GM21576 (cell line): Measurements from ENCODE around the gene SYP.

Experiments used
- ATAC-seq: cut with Tn5 transposase; IDR thresholded peaks from one replicate; pipeline ENCODE4 v1.9.1; 2021; ENCODE audit warnings: mild to moderate bottlenecking, moderate library complexity; ENCODE audit not compliant: unreplicated experiment

The SYP gene

DNA sequence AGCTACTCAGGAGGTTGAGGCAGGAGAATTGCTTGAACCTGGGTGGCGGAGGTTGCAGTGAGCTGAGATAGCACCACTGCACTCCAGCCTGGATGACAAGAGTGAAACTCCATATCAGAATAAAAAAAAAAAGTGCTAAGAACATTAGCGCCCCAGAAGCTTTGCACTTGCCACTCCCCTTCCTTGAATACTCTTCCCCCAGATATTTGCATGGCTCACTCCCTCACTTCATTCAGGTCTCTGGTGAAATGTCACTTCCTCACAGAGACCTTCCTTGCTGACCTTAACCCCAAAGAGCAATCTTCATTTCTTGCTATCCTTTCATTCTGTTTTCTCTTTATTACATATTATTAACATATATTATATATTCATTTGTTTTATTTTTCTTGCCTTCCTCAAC lies 21.9 kb upstream of the SYP start:
- ATAC-seq, result no peak

DNA sequence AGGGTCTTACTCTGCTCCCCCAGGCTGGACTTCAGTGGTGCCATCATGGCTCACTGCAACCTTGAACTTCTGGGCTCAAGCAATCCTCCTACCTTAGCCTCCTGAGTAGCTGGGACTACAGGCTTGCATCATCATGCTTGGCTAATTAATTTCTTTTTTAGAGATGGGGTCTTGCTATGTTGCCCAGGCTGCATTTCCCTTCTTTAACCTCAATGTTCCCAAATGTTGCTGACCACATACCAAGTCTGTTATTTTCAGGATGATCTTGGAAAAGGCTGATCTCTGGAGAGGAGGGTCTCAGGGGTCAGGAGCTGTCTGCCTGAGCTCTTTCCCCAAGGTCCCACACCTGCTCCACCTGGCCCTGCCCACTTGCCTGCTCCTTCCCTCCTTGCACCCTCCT lies 20.1 kb upstream of the SYP start:
- no peak for ATAC-seq

DNA sequence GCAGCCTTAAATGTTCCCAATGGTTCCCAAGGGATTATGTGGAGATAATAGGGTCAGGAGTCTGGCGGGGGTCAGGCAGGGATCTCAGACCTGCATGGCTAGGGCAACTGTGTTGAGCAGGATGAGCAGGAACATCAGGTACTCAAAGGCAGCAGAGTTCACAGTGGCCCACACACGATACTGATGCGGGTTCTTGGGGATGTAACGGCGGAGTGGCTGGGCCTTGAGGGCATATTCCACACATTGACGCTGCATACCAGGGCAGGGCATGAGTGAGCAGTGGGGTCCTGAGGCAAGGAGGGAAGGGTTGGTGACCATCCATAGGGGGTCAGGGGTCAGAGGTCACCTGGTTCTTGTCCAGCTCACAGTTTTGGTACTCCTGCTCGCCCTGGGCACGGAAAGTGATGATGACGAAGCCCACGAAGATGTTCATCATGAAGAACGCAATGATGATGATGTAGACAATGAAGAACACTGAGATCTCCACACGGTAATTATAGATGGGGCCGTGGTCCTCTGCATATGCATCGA lies 15.1 kb upstream of the SYP start:
- ATAC-seq, result no peak

DNA sequence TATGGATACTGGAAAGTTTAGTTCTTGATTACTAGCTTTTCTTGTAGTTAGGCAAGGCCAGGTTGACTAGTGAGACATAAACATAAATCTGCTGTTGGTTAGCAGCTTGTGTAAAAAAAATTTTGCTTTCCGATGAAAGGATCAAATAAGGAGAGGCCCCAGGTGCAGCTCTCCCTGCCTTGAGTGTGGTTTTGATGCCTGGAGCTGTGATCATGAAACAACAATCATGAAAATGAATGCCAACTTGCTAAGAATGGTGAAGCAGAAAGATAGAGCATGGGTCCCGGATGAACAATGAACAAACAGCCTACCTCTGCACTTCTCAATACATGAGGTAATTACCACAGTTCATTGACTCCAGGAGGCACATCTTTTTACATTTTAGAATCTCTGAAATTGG lies 14.4 kb upstream of the SYP start:
- ATAC-seq, result no peak

DNA sequence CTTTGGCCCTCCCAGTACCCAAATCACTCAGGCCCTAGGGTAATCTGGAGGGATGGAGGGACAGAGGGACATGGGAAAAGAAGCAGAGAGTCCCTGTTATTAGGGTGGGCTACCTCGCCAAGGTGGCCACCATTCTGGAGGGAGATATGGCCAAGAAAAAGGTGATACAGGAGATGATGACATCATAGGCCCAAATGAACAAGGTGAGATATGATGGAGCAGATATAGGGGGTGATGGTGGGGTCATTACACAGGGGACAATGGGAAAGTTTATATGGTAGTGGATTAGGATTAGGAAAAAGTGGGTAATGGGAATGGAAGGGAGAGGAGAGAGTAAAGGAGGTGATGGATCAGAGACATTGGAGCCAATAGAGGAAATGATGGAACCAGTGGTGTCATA lies 12.9 kb upstream of the SYP start:
- no peak for ATAC-seq

DNA sequence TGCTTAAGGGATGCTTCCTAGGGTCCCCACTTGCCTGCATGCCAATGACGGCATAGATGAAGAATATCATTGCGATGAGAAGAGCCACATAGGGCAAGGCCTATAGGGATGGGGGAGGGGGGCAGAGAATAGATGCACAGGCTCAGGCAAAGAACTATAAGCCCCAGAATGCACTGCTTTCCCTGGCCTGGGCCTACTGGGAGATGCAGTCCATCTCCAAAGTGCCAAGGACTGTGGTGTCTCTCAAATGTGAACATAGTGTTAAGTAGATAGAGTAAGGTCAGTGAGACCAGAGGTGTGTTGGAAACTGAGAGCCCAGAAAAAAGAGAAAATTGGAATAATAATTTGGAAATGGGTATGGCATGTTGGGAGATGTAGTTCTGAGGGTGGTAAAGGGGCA lies 12.2 kb upstream of the SYP start:
- ATAC-seq, result no peak

DNA sequence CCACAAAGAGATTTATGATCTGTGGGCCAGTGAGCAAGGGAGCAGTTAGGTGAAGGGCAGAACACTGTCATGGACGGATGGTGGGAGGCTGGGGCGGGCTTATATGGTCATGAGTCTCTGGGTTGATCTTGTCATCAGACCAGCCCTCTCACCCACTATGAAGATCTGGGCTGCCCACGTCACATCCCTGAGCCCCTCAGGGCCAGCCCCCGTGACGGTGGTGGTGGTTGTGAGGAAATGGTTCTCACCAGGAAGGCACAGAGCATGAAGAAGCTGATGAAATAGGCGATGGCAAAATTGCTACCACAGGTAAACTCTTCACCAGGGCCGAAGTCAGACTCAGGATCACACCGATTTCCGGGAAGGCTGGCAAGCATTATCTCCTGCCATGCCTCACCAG lies 11.1 kb upstream of the SYP start:
- no peak for ATAC-seq

DNA sequence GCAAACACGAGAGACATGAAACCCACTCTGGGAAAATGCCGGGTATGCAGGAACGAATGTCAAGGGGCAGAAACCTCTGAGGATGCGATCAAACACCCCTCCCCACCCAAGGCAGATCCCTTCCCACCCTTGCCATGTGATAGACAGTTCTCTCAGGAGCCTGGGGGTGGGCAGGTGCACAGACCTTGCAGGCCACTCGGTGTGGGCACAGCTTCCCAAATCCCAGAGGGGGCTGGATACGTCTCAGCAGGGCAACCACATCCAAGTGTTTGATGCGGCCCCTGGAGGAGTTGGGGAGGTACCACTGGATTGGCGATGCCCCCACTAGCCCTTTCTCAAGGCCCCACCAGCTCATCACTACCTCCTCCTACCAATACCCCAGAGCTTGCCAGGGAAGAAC lies 10.4 kb upstream of the SYP start:
- no peak for ATAC-seq

DNA sequence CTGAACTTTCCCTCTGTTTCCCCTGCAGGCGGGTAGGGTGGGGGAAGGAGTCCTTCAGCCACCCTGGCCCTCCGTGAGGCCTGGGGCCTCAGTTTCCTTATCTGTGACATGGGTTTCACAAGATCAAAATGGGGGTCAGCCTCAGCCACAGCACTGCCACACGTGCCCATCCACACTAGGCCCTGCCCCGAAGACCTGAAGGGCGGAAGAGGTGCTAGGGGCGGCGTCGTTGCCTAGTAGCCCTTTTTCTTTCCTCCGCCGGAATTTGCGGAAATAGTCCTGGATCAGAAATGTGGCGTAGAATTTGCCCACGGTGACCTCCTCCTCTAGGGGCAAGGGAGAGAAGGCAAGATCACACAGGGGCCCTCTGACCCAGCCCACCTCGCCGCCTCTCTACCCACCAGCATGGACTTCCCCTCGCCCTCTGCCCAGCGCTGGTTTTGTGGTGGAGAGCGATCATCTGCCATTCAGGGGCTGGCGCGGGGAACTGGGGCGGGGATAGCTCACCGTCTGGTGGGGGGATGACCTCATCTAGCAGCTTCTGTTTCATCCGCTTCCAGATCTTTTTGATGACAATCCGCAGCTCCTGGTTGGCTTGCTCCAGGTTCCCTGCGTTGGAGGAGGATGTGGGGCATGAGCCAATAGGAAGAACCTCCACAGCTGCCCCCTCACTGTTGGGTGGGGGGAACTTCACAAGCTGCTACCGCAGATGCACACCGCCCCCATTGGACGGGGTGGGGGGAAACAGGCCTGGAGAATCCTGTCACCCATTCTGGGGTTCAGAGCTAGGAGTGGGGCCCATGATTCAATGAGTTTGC lies 9.7 kb upstream of the SYP start:
- no peak for ATAC-seq

DNA sequence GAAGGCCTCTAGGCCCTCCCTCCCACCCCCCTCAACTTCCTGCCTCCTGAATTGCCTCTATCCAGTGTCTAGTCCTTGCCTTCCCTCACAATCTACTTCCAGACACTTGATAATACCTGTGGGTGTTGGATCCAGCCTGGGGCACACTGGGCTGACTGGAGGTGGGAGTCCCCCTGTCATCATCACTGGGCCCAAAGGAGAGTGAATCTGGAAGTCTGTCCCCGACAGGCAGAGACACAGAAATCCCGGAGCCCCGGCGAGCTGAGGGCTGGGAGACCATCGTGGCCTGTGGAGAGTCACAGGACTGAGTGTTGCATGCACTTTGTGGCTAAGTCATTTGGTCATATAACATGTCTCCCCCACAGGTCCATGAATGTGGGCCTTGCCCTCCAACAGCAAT lies 8.4 kb upstream of the SYP start:
- no peak for ATAC-seq

DNA sequence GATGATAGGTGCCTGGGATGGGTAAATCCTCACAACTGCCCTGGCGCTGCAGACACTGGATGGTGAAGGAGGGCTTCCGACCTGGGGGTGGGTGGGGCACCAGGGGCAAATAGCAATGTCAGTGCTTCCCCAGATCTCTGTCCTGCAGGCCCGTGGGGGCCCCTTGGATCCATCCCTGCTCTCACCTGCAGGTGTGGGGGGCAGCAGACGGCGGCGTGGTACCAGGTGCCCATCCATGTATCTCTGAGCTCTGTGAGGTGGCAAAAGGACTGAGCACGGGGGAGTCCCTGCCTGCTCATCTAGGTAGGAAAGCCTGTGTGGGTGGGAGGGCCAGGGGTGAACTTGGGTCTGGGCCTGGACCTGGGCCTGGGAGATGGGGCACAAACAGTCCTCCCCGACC lies 6.5 kb upstream of the SYP start:
- no peak for ATAC-seq

DNA sequence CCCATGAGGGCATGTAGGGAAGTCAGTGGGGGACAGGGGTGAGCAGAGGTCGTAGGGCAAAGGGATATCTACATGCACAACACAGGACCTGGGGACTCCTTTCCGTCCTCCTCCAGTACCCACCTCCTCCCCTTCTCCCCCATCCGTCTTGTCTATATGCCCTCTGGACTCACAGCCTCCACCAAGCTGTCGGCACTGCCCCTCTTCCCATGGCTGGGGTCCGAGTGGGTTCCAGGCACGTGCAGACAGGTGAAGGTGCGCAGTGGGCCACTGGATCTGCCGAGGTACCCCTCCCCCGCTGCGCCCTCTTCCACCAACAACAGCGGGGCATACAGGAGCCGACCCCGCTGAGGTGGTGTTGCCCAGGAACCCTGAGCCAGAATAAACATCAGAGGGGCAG lies 5.5 kb upstream of the SYP start:
- no peak for ATAC-seq

DNA sequence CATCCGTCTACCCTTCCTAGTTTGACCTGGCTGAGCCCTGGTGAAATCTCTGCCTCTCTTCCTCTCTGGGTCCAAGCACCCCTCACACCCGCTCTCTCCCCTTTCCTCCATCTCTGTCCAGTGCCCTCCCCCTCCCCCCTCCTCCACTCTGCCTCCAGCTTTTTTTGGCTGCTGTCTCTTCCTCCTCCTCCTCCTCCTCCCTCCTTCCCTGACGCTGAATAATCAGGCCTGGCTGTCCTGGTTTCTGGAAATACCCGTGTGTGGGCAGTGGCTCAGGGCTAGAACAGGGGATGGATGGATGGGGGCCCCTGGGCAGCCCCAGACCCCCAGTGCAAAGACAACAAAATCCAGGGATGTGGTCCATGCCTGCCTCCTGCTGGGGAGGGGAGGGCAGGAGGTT lies 4.7 kb upstream of the SYP start:
- no peak for ATAC-seq

DNA sequence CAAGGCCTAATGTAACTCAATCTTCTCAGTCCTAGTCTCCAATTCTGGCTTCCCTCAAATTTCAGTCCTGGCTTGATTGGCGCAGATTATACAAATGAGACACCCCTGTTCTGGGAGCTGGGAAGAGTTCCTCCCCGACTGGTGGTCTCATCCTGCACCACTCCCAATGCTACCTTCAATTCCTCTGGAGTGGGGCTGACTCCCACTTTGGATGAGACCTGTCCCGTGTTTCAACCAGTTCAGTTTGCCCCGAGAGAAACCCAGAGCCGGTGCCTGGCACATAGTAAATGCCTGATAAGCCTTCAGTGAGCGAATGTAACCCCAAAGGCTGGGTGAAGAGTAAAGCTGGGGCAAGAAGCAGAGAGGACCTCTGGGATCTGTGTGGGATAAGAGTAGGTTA lies 4.0 kb upstream of the SYP start:
- no peak for ATAC-seq

DNA sequence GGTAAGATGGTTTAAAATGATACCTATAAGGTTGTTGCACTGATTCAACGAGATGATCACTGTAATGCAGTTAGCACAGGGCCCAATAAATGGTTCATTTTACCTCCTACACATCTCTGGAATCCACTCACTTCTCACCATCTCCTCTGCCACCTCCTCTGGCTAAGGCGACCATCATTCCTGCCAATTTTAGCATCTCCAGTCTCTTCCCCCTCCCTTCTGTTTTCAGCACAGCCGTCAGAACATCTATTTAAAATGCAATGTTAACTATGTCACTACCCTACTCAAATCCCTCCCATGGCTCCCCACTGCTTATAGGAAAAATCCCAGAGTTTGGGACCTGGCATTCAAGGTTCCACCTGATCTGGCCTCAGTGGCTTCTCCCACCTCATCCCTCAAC lies 3.5 kb upstream of the SYP start:
- no peak for ATAC-seq

DNA sequence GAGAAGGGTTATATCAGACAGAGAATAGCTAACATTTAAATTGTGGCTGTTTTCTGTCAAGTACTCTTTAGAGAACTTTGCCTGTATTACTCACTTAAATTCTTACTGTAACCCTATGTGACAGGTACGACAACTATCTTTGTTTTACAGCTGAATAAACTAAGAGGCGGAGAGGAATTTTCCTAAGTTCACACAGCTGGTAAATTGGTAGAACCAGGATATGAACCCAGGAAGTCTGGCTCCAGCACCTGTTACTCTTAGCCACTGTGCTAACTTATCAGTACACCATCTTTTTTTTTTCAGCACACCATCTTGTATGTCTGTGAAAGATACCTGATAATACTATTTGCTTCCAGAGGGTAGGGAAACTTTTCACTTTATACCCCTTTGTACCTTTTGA lies 2.0 kb upstream of the SYP start:
- ATAC-seq, result no peak

DNA sequence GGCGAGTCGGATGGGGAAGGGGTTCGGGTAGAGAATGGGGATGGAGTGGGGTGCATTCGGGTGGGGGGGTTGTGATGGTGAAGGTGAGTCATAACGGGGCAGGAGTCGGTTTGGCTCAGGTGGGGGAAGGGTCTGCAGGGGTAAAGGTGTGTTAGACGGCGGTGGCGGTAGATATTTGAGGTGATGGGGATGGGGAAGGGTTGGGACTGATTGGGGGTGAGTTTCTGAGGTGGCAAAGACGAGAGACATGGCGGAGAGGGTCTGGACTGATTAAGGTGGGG lies 738 bp downstream of the SYP start:
- ATAC-seq, result no peak

DNA sequence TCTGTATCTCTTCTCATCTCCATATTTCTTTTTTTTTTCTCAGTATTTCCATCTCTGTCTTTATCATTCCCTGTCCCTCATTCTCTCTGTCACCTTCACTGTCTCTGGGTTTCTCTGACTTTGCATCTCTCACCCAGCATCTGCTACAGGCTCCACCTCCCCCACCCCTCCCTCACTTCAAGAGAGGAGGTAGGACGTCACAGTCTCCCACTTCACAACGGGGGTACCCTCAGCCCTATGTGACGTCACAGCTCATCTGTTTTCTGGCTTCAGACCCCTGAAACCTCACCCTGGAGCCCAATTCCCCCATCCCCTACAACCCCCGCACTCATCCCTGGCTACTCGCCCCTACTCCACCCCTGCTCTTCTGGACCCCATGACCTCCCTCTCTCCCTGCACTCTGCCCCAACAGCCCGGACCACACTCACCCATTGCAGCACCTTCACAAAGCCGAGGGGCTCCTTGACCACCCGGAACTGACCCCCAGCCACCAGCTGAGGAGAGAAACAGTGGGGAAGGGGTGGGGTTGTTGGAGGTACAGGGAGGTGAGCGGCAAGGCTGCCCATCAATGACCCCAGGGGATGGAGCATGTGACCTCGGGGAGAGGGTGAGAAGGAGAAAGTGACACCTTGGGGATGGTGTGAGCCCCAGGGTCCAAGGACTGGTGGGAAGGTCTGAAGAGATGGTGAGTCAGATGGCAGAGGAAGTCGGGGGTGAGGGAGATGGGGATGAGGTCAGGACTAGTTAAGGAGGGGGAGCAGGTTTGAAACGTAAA lies 1.3 kb downstream of the SYP start:
- no peak for ATAC-seq

DNA sequence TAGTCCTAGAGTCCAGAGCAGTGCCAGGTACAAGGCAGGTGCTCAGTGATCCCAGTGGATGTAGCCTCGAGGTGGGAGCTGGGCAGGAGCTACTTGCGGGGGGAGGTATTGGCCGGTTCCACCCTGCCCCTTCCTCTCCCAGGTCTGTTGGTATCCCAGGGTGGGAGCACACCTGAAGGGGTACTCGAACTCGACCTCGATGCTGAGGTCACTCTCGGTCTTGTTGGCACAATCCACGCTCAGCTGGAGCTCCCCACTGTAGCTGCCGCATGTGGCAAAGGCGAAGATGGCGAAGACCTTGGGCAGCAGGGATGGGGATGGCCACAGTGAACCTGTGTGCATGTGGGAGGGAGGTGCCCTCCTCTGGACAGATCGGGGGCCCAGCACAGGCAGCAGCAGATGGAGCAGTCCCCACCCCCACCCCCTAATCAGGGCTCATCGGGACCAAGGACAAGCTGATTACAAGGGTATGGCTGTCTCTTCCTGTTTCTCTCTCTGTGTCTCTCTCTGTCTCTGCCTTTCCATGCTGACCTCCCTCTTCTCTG lies 2.4 kb downstream of the SYP start:
- no peak for ATAC-seq

DNA sequence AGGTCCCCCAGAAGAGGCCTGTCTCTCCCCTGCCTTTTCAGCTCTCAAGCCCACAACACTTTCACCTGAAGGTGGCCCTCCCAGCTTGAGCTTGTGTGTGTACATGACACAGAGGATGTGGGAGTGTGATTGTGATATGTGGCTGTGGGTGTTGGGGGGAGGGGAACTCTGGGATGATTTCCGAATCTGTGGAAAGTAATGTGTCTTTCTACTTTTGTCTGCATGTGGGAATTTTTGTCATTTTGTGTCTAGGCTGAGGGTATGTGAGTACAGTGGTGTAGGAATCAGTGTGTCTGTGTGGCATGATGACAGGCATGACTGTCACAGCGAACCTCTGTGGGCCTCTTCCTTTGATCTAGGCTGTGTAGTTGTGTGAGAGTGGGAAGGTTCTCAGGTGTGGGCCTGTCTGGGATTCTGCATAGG lies 6.4 kb downstream of the SYP start:
- ATAC-seq, result no peak

DNA sequence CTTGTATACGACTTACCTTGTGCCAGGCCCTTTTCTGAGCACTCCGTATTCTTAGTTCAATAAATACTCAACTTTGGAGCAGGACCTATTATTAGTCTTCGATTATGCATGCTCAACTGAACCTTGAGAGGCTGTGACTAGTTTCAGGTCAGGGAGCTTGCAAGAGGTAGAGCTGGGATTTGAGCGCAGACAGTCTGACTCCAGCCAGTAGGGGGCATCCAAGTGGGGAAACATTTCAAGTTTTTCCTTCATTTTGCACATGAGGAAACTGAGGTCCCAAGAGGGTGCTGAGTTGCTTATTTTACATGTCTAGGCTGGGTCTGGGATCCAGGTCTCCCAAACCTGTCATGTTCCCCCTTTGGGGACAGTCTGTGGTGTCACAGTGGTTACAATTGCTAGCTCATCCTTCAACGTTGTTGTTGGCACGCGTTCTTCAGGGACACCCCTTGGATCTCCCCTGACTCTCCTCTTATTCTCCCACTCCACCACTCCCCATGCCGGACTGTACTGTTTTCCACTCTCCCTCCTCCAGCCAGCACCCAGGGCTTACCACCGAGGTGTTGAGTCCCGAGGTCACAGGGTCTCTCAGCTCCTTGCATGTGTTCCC lies 7.2 kb downstream of the SYP start:
- ATAC-seq, result no peak

DNA sequence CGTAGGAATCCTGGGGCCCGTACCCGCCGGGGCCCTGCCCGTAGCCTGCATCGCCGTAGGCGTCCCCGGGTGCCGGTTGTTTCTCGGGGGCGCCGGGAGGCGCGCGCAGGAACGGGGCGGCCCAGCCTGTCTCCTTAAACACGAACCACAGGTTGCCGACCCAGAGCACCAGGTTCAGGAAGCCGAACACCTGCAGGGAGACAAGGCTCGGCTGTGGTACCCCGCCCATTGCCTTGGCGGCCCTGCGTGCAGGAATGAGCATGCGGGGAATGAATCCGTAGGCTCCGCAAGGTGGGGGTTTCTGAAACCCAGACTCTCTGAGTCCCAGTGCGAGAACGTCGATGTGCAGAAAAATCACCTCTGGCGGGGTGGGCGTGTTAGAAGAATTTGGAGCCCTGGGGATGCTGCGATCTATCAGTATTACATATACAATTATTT lies 8.4 kb downstream of the SYP start:
- ATAC-seq, result no peak
